Activated CD4-positive, alpha-beta T cell treated with anti-CD3 and anti-CD28 coated beads for 1 hour (primary cell): ENCODE results near the gene KCNA1.
"Not testable (repeated sequence)": the region's sequence is repeated elsewhere in the genome, so short reads cannot be mapped to it uniquely, and the experiment has no call there.

Source experiments
- DNase-seq: peaks from one replicate; pipeline ENCODE4 v3.0.0-alpha.2; 2020

The KCNA1 gene

GRCh38 chr12:4909734-4910501 lies at the start of gene KCNA1:
KCNA1 (plus strand) TSS chr12:4909905; CDS start chr12:4911379, 1,474 bp downstream.
- DNase-seq = no peak

GRCh38 chr12:4860741-4861140 lies 49.0 kb upstream of the KCNA1 start:
- no peak for DNase-seq

- DNase-seq = no peak
These were observed 46.9 kb upstream of the KCNA1 start for GRCh38 chr12:4862809-4863208.

GRCh38 chr12:4864575-4864974 lies 45.1 kb upstream of the KCNA1 start:
- DNase-seq = no peak

GRCh38 chr12:4865246-4865645 lies 44.5 kb upstream of the KCNA1 start:
- no peak for DNase-seq

GRCh38 chr12:4866299-4866698 lies 43.4 kb upstream of the KCNA1 start:
- no peak for DNase-seq

GRCh38 chr12:4867384-4867783 lies 42.3 kb upstream of the KCNA1 start:
- DNase-seq = no peak

- DNase-seq = no peak
These were observed 39.3 kb upstream of the KCNA1 start for GRCh38 chr12:4870423-4870822.

GRCh38 chr12:4871514-4871913 lies 38.2 kb upstream of the KCNA1 start:
- DNase-seq = no peak

- no peak for DNase-seq
These were observed 35.8 kb upstream of the KCNA1 start for GRCh38 chr12:4873947-4874346.

GRCh38 chr12:4874671-4875070 lies 35.0 kb upstream of the KCNA1 start:
- no peak for DNase-seq

GRCh38 chr12:4879481-4879880 lies 30.2 kb upstream of the KCNA1 start:
- not testable (repeated sequence) for DNase-seq

- no peak for DNase-seq
These were observed 28.2 kb upstream of the KCNA1 start for GRCh38 chr12:4881266-4882064.

GRCh38 chr12:4891866-4892265 lies 17.8 kb upstream of the KCNA1 start:
- DNase-seq = no peak

- DNase-seq = no peak
These were observed 17.3 kb upstream of the KCNA1 start for GRCh38 chr12:4892418-4892817.

- DNase-seq = no peak
These were observed 15.7 kb upstream of the KCNA1 start for GRCh38 chr12:4894019-4894418.

GRCh38 chr12:4899364-4899763 lies 10.3 kb upstream of the KCNA1 start:
- no peak for DNase-seq

GRCh38 chr12:4900327-4900726 lies 9.4 kb upstream of the KCNA1 start:
- no peak for DNase-seq

GRCh38 chr12:4905316-4905715 lies 4.4 kb upstream of the KCNA1 start:
- DNase-seq = no peak

- no peak for DNase-seq
These were observed 858 bp upstream of the KCNA1 start for GRCh38 chr12:4908684-4909409.

- no peak for DNase-seq
These were observed 333 bp upstream of the KCNA1 start for GRCh38 chr12:4909410-4909733.

- no peak for DNase-seq
These were observed 1.0 kb downstream of the KCNA1 start for GRCh38 chr12:4910502-4911315.
